ENCODE results near the gene ABCD1. TPM values are rescaled to one million over a fixed set of nuclear protein-coding genes. Genes with fewer than 3 reads are reported as not detected.

The ABCD1 gene
- total and polyA plus RNA-seq, 9 of the 15 experiments (the other 6 are each of a cell fraction or from before 2014, with no cell fraction given): 0.07 to 6.9 (median 2.2) TPM

GRCh38 chrX:153765138-153766079 lies 40.8 kb downstream of the ABCD1 start (continued):
- no peak for TF ChIP-seq ZBTB43 (CRISPR knock-in tag; IDR thresholded peaks at IDR 0.05)
- TF ChIP-seq PHB (CRISPR knock-in tag; IDR thresholded peaks at IDR 0.05): no peak
- TF ChIP-seq ZNF589 (CRISPR knock-in tag; IDR thresholded peaks at IDR 0.05; ENCODE audit: low read depth): 0 out of 2 replicates have a peak, but pooled peaks have one; percentile 26
- TF ChIP-seq ZNF263 (CRISPR knock-in tag; IDR thresholded peaks at IDR 0.05; ENCODE audit: borderline replicate concordance): peak; percentile 53; the same call in 1 of the 2 replicates
- TF ChIP-seq ZEB2 (IDR thresholded peaks at IDR 0.05): 0 out of 2 replicates have a peak, but pooled peaks have one; percentile 30
- peak in 1 of 2 experiments; percentile 63; a peak in 1 of 3 replicates for TF ChIP-seq CBX3 (IDR thresholded peaks at IDR 0.05; ENCODE audit: borderline replicate concordance in 1 of 2, low read length in 2 of 2)
- TF ChIP-seq SIX5 (IDR thresholded peaks at IDR 0.05; ENCODE audit: borderline replicate concordance in 1 of 2, insufficient read depth in 1 of 2, low read depth in 1 of 2, low read length in 2 of 2): no peak
- TF ChIP-seq DLX4 (CRISPR knock-in tag; IDR thresholded peaks at IDR 0.05): no peak
- TF ChIP-seq ARID1B (IDR thresholded peaks at IDR 0.05): peak; percentile 95
- no peak for TF ChIP-seq ZNF146 (CRISPR knock-in tag; IDR thresholded peaks at IDR 0.05; ENCODE audit: unreplicated experiment)
- no peak for TF ChIP-seq ZNF134 (CRISPR knock-in tag; conservative IDR thresholded peaks at IDR 0.05)
- TF ChIP-seq ID3 (CRISPR knock-in tag; IDR thresholded peaks at IDR 0.05): no peak
- peak; percentile 71; the same call in 1 of the 2 replicates for TF ChIP-seq ID3 (tag; IDR thresholded peaks at IDR 0.05)
- TF ChIP-seq BCL6 (CRISPR knock-in tag; IDR thresholded peaks at IDR 0.05): no peak; the same call in 1 of the 2 replicates
- no peak for TF ChIP-seq ZNF507 (tag; conservative IDR thresholded peaks at IDR 0.05)
- no peak for TF ChIP-seq MAFK (IDR thresholded peaks at IDR 0.05; ENCODE audit: low read length)
- no peak for TF ChIP-seq ZNF830 (CRISPR knock-in tag; IDR thresholded peaks at IDR 0.05)
- peak; percentile 89 for TF ChIP-seq CCNT2 (IDR thresholded peaks at IDR 0.05; ENCODE audit: borderline replicate concordance, extremely low read depth, insufficient read length, low read depth, low read length)
- no peak for TF ChIP-seq SNAPC5 (CRISPR knock-in tag; IDR thresholded peaks at IDR 0.05)
- TF ChIP-seq MAZ (CRISPR knock-in tag; conservative IDR thresholded peaks at IDR 0.05 in 1 of 2, IDR thresholded peaks at IDR 0.05 in 1 of 2): peak in 1 of 2 experiments; percentile 44; a peak in 3 of 4 replicates
- no peak for TF ChIP-seq CHD2 (IDR thresholded peaks at IDR 0.05; ENCODE audit: low read depth, low read length)
- TF ChIP-seq YY1 (IDR thresholded peaks at IDR 0.05; ENCODE audit: borderline replicate concordance in 1 of 3, control insufficient read depth in 1 of 3, extremely low read depth in 1 of 3, insufficient read depth in 3 of 3, insufficient read length in 1 of 3, insufficient replicate concordance in 2 of 3, low read depth in 1 of 3, low read length in 2 of 3): peak in 2 of 3 experiments; percentile 66 to 69
- no peak for TF ChIP-seq MEIS2 (IDR thresholded peaks at IDR 0.05; ENCODE audit: partially characterized antibody)
- TF ChIP-seq GTF2E2 (tag; IDR thresholded peaks at IDR 0.05): 0 out of 2 replicates have a peak, but pooled peaks have one; percentile 19
- TF ChIP-seq RNF2 (IDR thresholded peaks at IDR 0.05): 0 out of 2 replicates have a peak, but pooled peaks have one; percentile 33
- TF ChIP-seq GABPA (tag; conservative IDR thresholded peaks at IDR 0.05; ENCODE audit: low read depth): peak; percentile 89
